Measurements from ENCODE around the gene TRPM7. TPM values are rescaled to one million over a fixed set of nuclear protein-coding genes. Genes with fewer than 3 reads are reported as not detected.

The TRPM7 gene
- total and polyA plus RNA-seq, 9 of the 15 experiments (the other 6 are each of a cell fraction or from before 2014, with no cell fraction given), result 12.3 to 59.2 (median 31.5) TPM

DNA sequence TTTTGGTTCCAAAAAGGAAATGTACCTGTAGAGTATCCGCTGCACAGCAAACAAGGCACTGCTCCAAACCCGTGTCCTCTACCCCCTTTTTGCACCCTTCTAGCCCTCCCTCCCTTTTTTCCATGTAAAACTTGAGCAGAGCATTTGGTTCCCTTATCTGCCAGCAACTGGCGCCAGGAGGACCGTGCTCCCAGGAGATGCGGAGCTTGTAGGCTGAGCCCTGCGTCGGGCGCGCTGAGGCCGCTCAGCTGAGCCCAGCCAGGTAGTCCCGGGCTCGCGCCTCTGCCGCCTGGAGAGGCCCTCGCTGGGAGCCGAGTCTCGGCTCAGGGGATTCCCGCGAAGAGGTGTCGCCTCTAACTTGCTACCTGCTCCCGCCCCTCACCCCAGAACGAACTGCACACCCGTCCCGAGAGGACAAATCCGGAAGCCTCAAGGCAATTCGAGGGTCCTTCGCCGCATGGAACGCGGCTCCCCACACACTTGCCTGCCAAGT, 575 bp downstream of the TRPM7 start (continued):
- TF ChIP-seq, protein P1, sequence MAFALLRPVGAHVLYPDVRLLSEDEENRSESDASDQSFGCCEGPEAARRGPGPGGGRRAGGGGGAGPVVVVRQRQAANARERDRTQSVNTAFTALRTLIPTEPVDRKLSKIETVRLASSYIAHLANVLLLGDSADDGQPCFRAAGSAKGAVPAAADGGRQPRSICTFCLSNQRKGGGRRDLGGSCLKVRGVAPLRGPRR (CRISPR knock-in tag; IDR thresholded peaks at IDR 0.05), result no peak
- TF ChIP-seq, protein P2, sequence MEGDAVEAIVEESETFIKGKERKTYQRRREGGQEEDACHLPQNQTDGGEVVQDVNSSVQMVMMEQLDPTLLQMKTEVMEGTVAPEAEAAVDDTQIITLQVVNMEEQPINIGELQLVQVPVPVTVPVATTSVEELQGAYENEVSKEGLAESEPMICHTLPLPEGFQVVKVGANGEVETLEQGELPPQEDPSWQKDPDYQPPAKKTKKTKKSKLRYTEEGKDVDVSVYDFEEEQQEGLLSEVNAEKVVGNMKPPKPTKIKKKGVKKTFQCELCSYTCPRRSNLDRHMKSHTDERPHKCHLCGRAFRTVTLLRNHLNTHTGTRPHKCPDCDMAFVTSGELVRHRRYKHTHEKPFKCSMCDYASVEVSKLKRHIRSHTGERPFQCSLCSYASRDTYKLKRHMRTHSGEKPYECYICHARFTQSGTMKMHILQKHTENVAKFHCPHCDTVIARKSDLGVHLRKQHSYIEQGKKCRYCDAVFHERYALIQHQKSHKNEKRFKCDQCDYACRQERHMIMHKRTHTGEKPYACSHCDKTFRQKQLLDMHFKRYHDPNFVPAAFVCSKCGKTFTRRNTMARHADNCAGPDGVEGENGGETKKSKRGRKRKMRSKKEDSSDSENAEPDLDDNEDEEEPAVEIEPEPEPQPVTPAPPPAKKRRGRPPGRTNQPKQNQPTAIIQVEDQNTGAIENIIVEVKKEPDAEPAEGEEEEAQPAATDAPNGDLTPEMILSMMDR (IDR thresholded peaks at IDR 0.05 in 2 of 3, conservative IDR thresholded peaks at IDR 0.05 in 1 of 3; ENCODE audit: insufficient read depth in 2 of 3, low read depth in 1 of 3, low read length in 3 of 3), result peak in 1 of 3 experiments; percentile 10; a peak in 1 of 6 replicates
- TF ChIP-seq ETV6 (IDR thresholded peaks at IDR 0.05; ENCODE audit: borderline replicate concordance in 1 of 2, low read depth in 2 of 2, low read length in 1 of 2) (no peak), ETV6 (CRISPR knock-in tag; IDR thresholded peaks at IDR 0.05; ENCODE audit: borderline replicate concordance) (no peak), EP300 (IDR thresholded peaks at IDR 0.05; ENCODE audit: low read length) (no peak), EHMT2 (IDR thresholded peaks at IDR 0.05) (no peak), ARNT (IDR thresholded peaks at IDR 0.05) (no peak), POLR2B (IDR thresholded peaks at IDR 0.05; ENCODE audit: low read depth, partially characterized antibody) (no peak), FOXJ3 (CRISPR knock-in tag; IDR thresholded peaks at IDR 0.05) (no peak), WHSC1 (IDR thresholded peaks at IDR 0.05; ENCODE audit: low read length) (no peak), CBFA2T2 (conservative IDR thresholded peaks at IDR 0.05) (0 out of 2 replicates have a peak, but pooled peaks have one; percentile 21), CBFA2T3 (IDR thresholded peaks at IDR 0.05) (peak; percentile 61), ZNF696 (CRISPR knock-in tag; conservative IDR thresholded peaks at IDR 0.05) (no peak), POLR2G (IDR thresholded peaks at IDR 0.05; ENCODE audit: low read depth, low read length) (no peak), ZNF699 (CRISPR knock-in tag; IDR thresholded peaks at IDR 0.05; ENCODE audit: insufficient replicate concordance) (no peak), MCM7 (IDR thresholded peaks at IDR 0.05) (no peak)
- TF ChIP-seq, protein P3, sequence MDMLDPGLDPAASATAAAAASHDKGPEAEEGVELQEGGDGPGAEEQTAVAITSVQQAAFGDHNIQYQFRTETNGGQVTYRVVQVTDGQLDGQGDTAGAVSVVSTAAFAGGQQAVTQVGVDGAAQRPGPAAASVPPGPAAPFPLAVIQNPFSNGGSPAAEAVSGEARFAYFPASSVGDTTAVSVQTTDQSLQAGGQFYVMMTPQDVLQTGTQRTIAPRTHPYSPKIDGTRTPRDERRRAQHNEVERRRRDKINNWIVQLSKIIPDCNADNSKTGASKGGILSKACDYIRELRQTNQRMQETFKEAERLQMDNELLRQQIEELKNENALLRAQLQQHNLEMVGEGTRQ (CRISPR knock-in tag; IDR thresholded peaks at IDR 0.05), result no peak
- TF ChIP-seq, protein P4, sequence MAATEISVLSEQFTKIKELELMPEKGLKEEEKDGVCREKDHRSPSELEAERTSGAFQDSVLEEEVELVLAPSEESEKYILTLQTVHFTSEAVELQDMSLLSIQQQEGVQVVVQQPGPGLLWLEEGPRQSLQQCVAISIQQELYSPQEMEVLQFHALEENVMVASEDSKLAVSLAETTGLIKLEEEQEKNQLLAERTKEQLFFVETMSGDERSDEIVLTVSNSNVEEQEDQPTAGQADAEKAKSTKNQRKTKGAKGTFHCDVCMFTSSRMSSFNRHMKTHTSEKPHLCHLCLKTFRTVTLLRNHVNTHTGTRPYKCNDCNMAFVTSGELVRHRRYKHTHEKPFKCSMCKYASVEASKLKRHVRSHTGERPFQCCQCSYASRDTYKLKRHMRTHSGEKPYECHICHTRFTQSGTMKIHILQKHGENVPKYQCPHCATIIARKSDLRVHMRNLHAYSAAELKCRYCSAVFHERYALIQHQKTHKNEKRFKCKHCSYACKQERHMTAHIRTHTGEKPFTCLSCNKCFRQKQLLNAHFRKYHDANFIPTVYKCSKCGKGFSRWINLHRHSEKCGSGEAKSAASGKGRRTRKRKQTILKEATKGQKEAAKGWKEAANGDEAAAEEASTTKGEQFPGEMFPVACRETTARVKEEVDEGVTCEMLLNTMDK (IDR thresholded peaks at IDR 0.05; ENCODE audit: borderline replicate concordance, insufficient read depth, low read depth, low read length, poor library complexity, severe bottlenecking), result no peak
- TF ChIP-seq, protein P5, sequence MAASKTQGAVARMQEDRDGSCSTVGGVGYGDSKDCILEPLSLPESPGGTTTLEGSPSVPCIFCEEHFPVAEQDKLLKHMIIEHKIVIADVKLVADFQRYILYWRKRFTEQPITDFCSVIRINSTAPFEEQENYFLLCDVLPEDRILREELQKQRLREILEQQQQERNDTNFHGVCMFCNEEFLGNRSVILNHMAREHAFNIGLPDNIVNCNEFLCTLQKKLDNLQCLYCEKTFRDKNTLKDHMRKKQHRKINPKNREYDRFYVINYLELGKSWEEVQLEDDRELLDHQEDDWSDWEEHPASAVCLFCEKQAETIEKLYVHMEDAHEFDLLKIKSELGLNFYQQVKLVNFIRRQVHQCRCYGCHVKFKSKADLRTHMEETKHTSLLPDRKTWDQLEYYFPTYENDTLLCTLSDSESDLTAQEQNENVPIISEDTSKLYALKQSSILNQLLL (CRISPR knock-in tag; IDR thresholded peaks at IDR 0.05; ENCODE audit: borderline replicate concordance), result no peak
- TF ChIP-seq, protein P6, sequence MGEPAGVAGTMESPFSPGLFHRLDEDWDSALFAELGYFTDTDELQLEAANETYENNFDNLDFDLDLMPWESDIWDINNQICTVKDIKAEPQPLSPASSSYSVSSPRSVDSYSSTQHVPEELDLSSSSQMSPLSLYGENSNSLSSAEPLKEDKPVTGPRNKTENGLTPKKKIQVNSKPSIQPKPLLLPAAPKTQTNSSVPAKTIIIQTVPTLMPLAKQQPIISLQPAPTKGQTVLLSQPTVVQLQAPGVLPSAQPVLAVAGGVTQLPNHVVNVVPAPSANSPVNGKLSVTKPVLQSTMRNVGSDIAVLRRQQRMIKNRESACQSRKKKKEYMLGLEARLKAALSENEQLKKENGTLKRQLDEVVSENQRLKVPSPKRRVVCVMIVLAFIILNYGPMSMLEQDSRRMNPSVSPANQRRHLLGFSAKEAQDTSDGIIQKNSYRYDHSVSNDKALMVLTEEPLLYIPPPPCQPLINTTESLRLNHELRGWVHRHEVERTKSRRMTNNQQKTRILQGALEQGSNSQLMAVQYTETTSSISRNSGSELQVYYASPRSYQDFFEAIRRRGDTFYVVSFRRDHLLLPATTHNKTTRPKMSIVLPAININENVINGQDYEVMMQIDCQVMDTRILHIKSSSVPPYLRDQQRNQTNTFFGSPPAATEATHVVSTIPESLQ (CRISPR knock-in tag; IDR thresholded peaks at IDR 0.05), result no peak
